ENCODE measurements around the gene UBE2E2.

- TF ChIP-seq CTCF (IDR thresholded peaks at IDR 0.05) = no peak
- no peak for TF ChIP-seq POLR2A (IDR thresholded peaks at IDR 0.05)
These were observed 434.2 kb downstream of the UBE2E2 start for GRCh38 chr3:23637339-23637738.

Measured in esophagus squamous epithelium (tissue), 4 donors.